Coronary artery (tissue), 2 donors: ENCODE measurements around the gene C1QTNF1.

Source experiments
- DNase-seq: peaks from one replicate; pipeline ENCODE4 v3.0.0-alpha.2; 2017; ENCODE audit warnings: low spot score
- H3K27ac ChIP-seq, 2 donors: fragments of 200-600 bp; sonication (generic); one replicate each; pipeline ENCODE4 v1.5.1; 2016 to 2019
- H3K4me3 ChIP-seq: fragments of 200-600 bp; sonication (generic); 2 replicates; pipeline ENCODE4 v1.5.1; 2016; ENCODE audit warnings: mild to moderate bottlenecking, moderate library complexity
- CTCF ChIP-seq: fragments of 200-600 bp; sonication (generic); IDR thresholded peaks from one replicate; pipeline ENCODE4 v1.5.1; 2019; ENCODE audit warnings: antibody characterized with exemption

C1QTNF1 gene

GRCh38 chr17:79082311-79083190, 58.6 kb downstream of the C1QTNF1 start:
- H3K27ac ChIP-seq = no peak overlapping the region

GRCh38 chr17:79083191-79083971, 59.4 kb downstream of the C1QTNF1 start:
- no peak overlapping the region for H3K27ac ChIP-seq
- TF ChIP-seq CTCF = no peak
- no peak for DNase-seq
- H3K4me3 ChIP-seq = no peak overlapping the region

More at GRCh38 chr17:79082311-79083190, 58.6 kb downstream of the C1QTNF1 start:
- no peak overlapping the region for H3K4me3 ChIP-seq
- DNase-seq = no peak
- TF ChIP-seq CTCF = peak; percentile 84

GRCh38 chr17:79084291-79085153, 60.6 kb downstream of the C1QTNF1 start:
- Histone ChIP-seq H3K4me3 (no peak overlapping the region), H3K27ac (no peak overlapping the region)
- no peak for TF ChIP-seq CTCF
- DNase-seq = no peak

GRCh38 chr17:79085154-79085920, 61.4 kb downstream of the C1QTNF1 start:
- H3K4me3 ChIP-seq = no peak overlapping the region
- H3K27ac ChIP-seq = no peak overlapping the region
- DNase-seq = no peak
- TF ChIP-seq CTCF = no peak

- no peak for DNase-seq
- TF ChIP-seq CTCF = no peak
These were observed 62.1 kb downstream of the C1QTNF1 start for GRCh38 chr17:79085921-79086551.

More at GRCh38 chr17:79085921-79086551, 62.1 kb downstream of the C1QTNF1 start:
- Histone ChIP-seq H3K27ac (no peak overlapping the region), H3K4me3 (no peak overlapping the region)
